Kidney (tissue), 14 donors: Measurements from ENCODE around the gene PTPRG. TPM values are rescaled to one million over a fixed set of nuclear protein-coding genes. Genes with fewer than 3 reads are reported as not detected.

ENCODE experiments used
- DNase-seq, 5 donors: peaks; one replicate each; pipeline ENCODE4 v3.0.0-alpha.2; 2013 to 2020
- FAIRE-seq: peaks from 2 replicates; lab custom pipeline; 2012; peaks lifted over from hg19 to GRCh38; lab: Jason Lieb, UNC
- H3K27ac ChIP-seq, 2 donors: one replicate each; pipeline ENCODE4 v1.7.0; 2013; ENCODE audit warnings: low read depth in 2 of 2, low read length in 2 of 2, inconsistent platforms in 1 of 2
- H3K27me3 ChIP-seq: one replicate; pipeline ENCODE4 v1.7.1; 2013; ENCODE audit warnings: low read length, inconsistent platforms; ENCODE audit not compliant: control insufficient read depth, insufficient read depth
- H3K36me3 ChIP-seq, 3 donors: one replicate each; pipeline versions ENCODE4 v1.7.0 to v1.7.1; 2013; ENCODE audit warnings: low read length in 3 of 3, control low read depth in 1 of 3, inconsistent platforms in 1 of 3; ENCODE audit not compliant: insufficient read depth in 3 of 3, control insufficient read depth in 2 of 3
- H3K4me1 ChIP-seq, 3 donors: one replicate each; pipeline versions ENCODE4 v1.7.0 to v1.7.1; 2013; ENCODE audit warnings: low read length in 3 of 3, inconsistent platforms in 1 of 3, low read depth in 1 of 3; ENCODE audit not compliant: control insufficient read depth in 2 of 3, insufficient read depth in 2 of 3
- H3K4me3 ChIP-seq, 3 donors: one replicate each; pipeline versions ENCODE4 v1.7.0 to v1.8.1; 2013; ENCODE audit warnings: low read length in 3 of 3, control low read depth in 1 of 3, inconsistent platforms in 1 of 3
- H3K9ac ChIP-seq, 3 donors: one replicate each; pipeline versions ENCODE4 v1.7.0 to v1.7.1; 2013; ENCODE audit warnings: low read length in 3 of 3, control low read depth in 1 of 3, inconsistent platforms in 1 of 3
- H3K9me3 ChIP-seq, 3 donors: one replicate each; pipeline versions ENCODE4 v1.7.0 to v1.7.1; 2013; ENCODE audit warnings: low read length in 3 of 3, control low read depth in 1 of 3, inconsistent platforms in 1 of 3; ENCODE audit not compliant: control insufficient read depth in 2 of 3, insufficient read depth in 1 of 3
- intact Hi-C: fragments of 100-400 bp; cut with DNase I; formaldehyde crosslinking; loops from one replicate; pipeline ENCODE4 v1.11.1; 2022
- polyA plus RNA-seq: library from polyadenylated mRNA; stranded (reverse); fragments of 350-450 nt; fragmentation: Illumina TruSeq; extraction: RNeasy Lipid Tissue Mini Kit (QIAGEN cat#74804); gene quantifications from one replicate; pipeline ENCODE4 v1.2.3, GENCODE V29; 2014; ENCODE audit warnings: low read depth, low replicate concordance; ENCODE audit not compliant: insufficient read depth
- total RNA-seq: library from RNA; stranded (reverse); fragmentation: NEBNext Ultra II Directional; extraction: Animal tissue kit (Norgen Biotek cat#: 25700); gene quantifications from one replicate; pipeline ENCODE4 v1.2.1, GENCODE V29; 2021
- TF ChIP-seq, protein P1 (sequence below): IDR thresholded peaks from 3 replicates; pipeline ENCODE4 v1.5.1; 2012; ENCODE audit warnings: mild to moderate bottlenecking, moderate library complexity, borderline replicate concordance; ENCODE audit not compliant: insufficient read depth; ENCODE audit errors: extremely low read depth
- donor health status: control.
- donor health status: control.
- donor health status: control.
- donor health status: control.
- donor health status: control.
- donor health status: DM: yes; HTN: yes; CAD: no.
- donor health status: Normal renal cell carcinoma (clear cell type).

The PTPRG gene
- total and polyA plus RNA-seq, 2 donors from 2014 or later: 9.2 to 154 TPM

DNA sequence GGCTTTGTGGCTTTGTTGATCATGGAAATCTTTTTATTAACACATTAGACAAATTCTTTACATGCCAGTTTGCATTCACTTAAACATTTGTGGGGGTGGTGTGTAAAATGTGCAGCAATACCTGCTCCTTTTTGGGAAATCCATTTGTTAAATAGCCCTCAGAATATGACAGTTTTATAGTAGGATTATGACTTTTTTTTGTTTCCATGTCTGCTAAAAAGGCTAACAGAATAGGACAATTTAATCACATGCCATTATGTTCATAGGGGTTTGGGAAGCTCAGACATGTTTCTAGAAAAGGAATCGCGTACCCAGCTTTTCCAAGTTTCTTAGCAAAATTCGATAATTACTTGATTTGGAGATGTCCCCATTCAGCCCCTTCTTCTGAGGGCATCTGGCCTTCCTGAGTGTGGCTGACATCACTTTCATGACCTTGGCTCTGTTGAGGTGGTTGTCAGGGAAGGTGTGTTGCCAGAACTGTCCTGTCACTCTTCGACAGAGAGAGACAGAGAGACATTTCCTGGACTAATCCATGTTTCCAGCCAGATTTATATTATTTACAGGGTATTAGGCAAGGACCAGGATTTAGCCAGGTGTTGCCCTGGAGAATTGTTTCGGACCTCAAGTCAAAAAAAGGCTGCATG lies 126.4 kb downstream of the PTPRG start:
- Histone ChIP-seq H3K4me1 (peaks cover 2 to 27% (median 26%) of the 10 kb centered on the region in 3 donors), H3K4me3 (no peak overlapping the region), H3K27me3 (no peaks in the 10 kb centered on the region), H3K27ac (peak overlapping the region; percentile 47 to 68), H3K9ac (no peak overlapping the region), H3K9me3 (no peaks in the 10 kb centered on the region), H3K36me3 (no peaks in the 10 kb centered on the region)
- intact Hi-C loops: no loop called here
- TF ChIP-seq, protein P1, sequence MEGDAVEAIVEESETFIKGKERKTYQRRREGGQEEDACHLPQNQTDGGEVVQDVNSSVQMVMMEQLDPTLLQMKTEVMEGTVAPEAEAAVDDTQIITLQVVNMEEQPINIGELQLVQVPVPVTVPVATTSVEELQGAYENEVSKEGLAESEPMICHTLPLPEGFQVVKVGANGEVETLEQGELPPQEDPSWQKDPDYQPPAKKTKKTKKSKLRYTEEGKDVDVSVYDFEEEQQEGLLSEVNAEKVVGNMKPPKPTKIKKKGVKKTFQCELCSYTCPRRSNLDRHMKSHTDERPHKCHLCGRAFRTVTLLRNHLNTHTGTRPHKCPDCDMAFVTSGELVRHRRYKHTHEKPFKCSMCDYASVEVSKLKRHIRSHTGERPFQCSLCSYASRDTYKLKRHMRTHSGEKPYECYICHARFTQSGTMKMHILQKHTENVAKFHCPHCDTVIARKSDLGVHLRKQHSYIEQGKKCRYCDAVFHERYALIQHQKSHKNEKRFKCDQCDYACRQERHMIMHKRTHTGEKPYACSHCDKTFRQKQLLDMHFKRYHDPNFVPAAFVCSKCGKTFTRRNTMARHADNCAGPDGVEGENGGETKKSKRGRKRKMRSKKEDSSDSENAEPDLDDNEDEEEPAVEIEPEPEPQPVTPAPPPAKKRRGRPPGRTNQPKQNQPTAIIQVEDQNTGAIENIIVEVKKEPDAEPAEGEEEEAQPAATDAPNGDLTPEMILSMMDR: no peak
- DNase-seq (no peak), FAIRE-seq (no peak)

GRCh38 chr3:61688307-61688984 lies 127.1 kb downstream of the PTPRG start:
- intact Hi-C loops: no loop called here
- no peaks in the 10 kb centered on the region for H3K9me3 ChIP-seq
- DNase-seq: peak in 2 of 5 donors; percentile 34 to 37
- TF ChIP-seq, protein P1: no peak
- H3K36me3 ChIP-seq: no peaks in the 10 kb centered on the region
- peak overlapping the region; percentile 47 to 68 for H3K27ac ChIP-seq
- peaks cover 2 to 27% (median 26%) of the 10 kb centered on the region in 3 donors for H3K4me1 ChIP-seq
- H3K4me3 ChIP-seq: no peak overlapping the region
- H3K9ac ChIP-seq: no peak overlapping the region
- H3K27me3 ChIP-seq: no peaks in the 10 kb centered on the region
- FAIRE-seq: no peak

DNA sequence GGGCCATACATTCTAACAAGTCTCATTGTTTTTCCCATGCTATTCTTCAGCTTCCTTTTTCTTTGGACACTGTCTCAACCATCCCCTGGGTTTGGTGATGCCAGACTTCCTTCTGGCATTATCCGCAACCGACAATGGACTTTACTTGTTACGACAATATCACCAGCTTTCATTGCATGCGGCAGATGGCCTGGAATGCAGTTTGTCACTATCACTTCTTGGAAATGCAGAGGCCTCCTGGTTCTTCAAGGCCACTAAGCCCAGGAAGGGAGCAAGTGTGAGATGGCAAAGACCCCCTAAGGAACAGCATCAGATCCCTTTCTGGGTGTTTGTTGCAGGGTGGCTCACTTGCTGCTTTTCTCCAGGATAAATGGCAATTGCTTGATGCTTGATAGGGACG lies 128.6 kb downstream of the PTPRG start:
- no peak overlapping the region for H3K4me3 ChIP-seq
- no peaks in the 10 kb centered on the region for H3K9me3 ChIP-seq
- no peak overlapping the region for H3K27ac ChIP-seq
- DNase-seq (no peak), FAIRE-seq (no peak)
- H3K9ac ChIP-seq: no peak overlapping the region
- H3K36me3 ChIP-seq: no peaks in the 10 kb centered on the region
- H3K27me3 ChIP-seq: no peaks in the 10 kb centered on the region
- TF ChIP-seq, protein P1: no peak
- H3K4me1 ChIP-seq: peaks cover 2 to 26% (median 26%) of the 10 kb centered on the region in 3 donors
- intact Hi-C loops: no loop called here
